ENCODE measurements around the gene CTU1. TPM values are rescaled to one million over a fixed set of nuclear protein-coding genes. Genes with fewer than 3 reads are reported as not detected.

The CTU1 gene
- total and polyA plus RNA-seq, 8 donors, result 1.6 to 9.9 (median 2.6) TPM

- no peak for TF ChIP-seq CTCF (IDR thresholded peaks at IDR 0.05)
- no peak for ATAC-seq
- Histone ChIP-seq H3K9me3 (no peaks in the 10 kb centered on the region), H3K27ac (peak overlapping the region in 1 of 2 donors; percentile 39), H3K36me3 (no peaks in the 10 kb centered on the region), H3K27me3 (peaks cover 0 to 17% of the 10 kb centered on the region in 2 donors), H3K4me1 (peaks cover 0 to 40% of the 10 kb centered on the region in 2 donors), H3K4me3 (no peak overlapping the region)
- no peak for DNase-seq
- intact Hi-C loops (cut with DNase I), result no loop called here
Measured at GRCh38 chr19:51148580-51148979, 40.4 kb upstream of the CTU1 start.

GRCh38 chr19:51147663-51148062 is 39.5 kb upstream of the CTU1 start:
- H3K27me3 ChIP-seq, result peaks cover 0 to 17% of the 10 kb centered on the region in 2 donors
- ATAC-seq (no peak), DNase-seq (no peak)
- H3K36me3 ChIP-seq, result no peaks in the 10 kb centered on the region
- H3K9me3 ChIP-seq, result no peaks in the 10 kb centered on the region
- peaks cover 0 to 47% of the 10 kb centered on the region in 2 donors for H3K4me1 ChIP-seq
- no peak for TF ChIP-seq CTCF (IDR thresholded peaks at IDR 0.05)
- peak overlapping the region in 1 of 2 donors; percentile 39 for H3K27ac ChIP-seq
- intact Hi-C loops (cut with DNase I), result no loop called here
- no peak overlapping the region for H3K4me3 ChIP-seq

GRCh38 chr19:51146751-51147150 is 38.5 kb upstream of the CTU1 start:
- Histone ChIP-seq H3K27ac (no peak overlapping the region), H3K27me3 (peaks cover 0 to 25% of the 10 kb centered on the region in 2 donors), H3K4me3 (no peak overlapping the region), H3K9me3 (no peaks in the 10 kb centered on the region), H3K36me3 (no peaks in the 10 kb centered on the region), H3K4me1 (peaks cover 0 to 56% of the 10 kb centered on the region in 2 donors)
- intact Hi-C loops (cut with DNase I), result no loop called here
- DNase-seq (no peak), ATAC-seq (no peak)
- no peak for TF ChIP-seq CTCF (IDR thresholded peaks at IDR 0.05)

GRCh38 chr19:51145916-51146493 is 37.8 kb upstream of the CTU1 start:
- Histone ChIP-seq H3K4me1 (peaks cover 0 to 64% of the 10 kb centered on the region in 2 donors), H3K27me3 (peaks cover 0 to 33% of the 10 kb centered on the region in 2 donors), H3K4me3 (no peak overlapping the region), H3K9me3 (no peaks in the 10 kb centered on the region), H3K27ac (no peak overlapping the region), H3K36me3 (no peaks in the 10 kb centered on the region)
- no peak for TF ChIP-seq CTCF (IDR thresholded peaks at IDR 0.05)
- DNase-seq, result no peak
- intact Hi-C loops (cut with DNase I), result no loop called here
- no peak for ATAC-seq

GRCh38 chr19:51144482-51145045 is 36.4 kb upstream of the CTU1 start:
- peaks cover 0 to 46% of the 10 kb centered on the region in 2 donors for H3K27me3 ChIP-seq
- no peak for ATAC-seq
- H3K36me3 ChIP-seq, result no peaks in the 10 kb centered on the region
- peaks cover 0 to 78% of the 10 kb centered on the region in 2 donors for H3K4me1 ChIP-seq
- no peak for TF ChIP-seq CTCF (IDR thresholded peaks at IDR 0.05)
- intact Hi-C loops (cut with DNase I), result no loop called here
- H3K9me3 ChIP-seq, result no peaks in the 10 kb centered on the region
- no peak for DNase-seq
- peak overlapping the region in 1 of 2 donors; percentile 19 for H3K4me3 ChIP-seq
- H3K27ac ChIP-seq, result no peak overlapping the region

Data from left lung (tissue), 10 donors.